Amygdala (tissue), 56 donors: Measurements from ENCODE around the gene ESM1.

Source experiments
- DNase-seq, 56 donors: peaks; one replicate each; lab custom pipeline; 2025; lab: John Stamatoyannopoulos, UW

Gene ESM1

GRCh38 chr5:54988218-54988617 lies 2.8 kb upstream of the ESM1 start:
- DNase-seq = no peak

DNA sequence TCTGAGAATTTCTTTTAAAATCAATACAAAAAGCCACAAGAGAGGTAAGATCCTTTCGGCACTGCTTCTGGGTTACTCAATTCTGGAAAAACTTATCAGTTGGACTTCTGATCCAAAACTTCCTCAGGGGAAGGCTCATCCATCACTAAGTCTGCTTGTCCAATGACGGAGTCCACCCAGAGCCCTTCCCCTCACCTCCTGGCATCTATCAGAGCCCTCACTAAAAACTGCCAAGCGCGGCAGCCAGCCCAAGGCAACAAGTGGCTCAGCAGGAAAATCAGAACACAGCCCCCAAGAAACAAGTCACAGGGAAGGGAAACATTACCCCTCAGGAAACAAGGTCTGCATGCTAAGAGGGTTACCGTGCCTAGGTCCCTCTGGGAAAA lies 869 bp upstream of the ESM1 start:
- DNase-seq = no peak

- DNase-seq = no peak
Observed at GRCh38 chr5:54981928-54982327, 3.5 kb downstream of the ESM1 start.

GRCh38 chr5:54975701-54976100 lies 9.7 kb downstream of the ESM1 start:
- DNase-seq = no peak

DNA sequence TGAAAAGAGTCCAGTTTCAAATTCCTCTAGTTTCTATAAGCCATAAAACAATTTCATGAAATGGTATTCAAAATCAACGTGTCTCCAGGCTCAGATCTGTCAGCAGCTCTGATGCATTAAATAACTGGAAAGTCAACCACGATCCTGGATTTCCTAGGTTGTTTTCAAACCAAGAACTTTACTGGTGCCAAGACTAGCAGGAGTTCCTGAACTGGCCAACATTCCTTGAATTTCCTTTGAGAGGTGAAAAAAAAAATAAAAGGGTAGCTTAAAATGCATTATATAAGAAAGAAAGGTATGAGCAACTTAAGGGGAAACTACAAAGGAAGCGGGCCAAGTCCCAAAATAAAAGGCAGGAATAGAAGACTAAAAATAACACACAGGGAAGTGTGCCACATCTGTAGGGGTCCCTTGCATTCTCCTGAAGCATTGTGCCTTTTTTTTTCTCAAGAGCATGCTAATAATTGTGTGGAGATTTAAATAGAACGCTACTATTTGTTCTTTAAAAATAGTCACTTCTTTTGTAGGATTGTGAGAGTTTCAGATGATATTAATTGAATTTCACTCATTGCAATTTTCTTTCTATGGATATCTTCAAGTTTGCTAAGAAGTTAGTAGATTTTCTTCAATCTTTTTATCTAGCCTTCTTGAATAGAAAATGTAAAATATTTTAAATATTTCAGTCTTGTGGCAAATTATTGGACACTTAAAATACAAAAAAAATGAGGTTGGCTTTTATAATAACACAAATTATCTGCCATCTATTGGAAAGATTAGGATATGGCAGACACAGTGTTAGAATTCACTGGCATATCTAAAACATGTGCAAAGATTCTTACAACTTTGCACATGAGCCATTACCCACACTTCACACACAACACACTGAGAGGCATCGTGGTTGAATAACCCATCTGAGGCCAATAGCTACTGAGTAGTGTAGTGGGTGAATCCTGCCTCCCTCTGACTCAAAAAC lies 15.3 kb downstream of the ESM1 start:
- DNase-seq = no peak

- no peak for DNase-seq
Observed at GRCh38 chr5:54969242-54969641, 16.2 kb downstream of the ESM1 start.

GRCh38 chr5:54965806-54966205 lies 19.6 kb downstream of the ESM1 start:
- no peak for DNase-seq

GRCh38 chr5:54964405-54964804 lies 21.0 kb downstream of the ESM1 start:
- DNase-seq = no peak

DNA sequence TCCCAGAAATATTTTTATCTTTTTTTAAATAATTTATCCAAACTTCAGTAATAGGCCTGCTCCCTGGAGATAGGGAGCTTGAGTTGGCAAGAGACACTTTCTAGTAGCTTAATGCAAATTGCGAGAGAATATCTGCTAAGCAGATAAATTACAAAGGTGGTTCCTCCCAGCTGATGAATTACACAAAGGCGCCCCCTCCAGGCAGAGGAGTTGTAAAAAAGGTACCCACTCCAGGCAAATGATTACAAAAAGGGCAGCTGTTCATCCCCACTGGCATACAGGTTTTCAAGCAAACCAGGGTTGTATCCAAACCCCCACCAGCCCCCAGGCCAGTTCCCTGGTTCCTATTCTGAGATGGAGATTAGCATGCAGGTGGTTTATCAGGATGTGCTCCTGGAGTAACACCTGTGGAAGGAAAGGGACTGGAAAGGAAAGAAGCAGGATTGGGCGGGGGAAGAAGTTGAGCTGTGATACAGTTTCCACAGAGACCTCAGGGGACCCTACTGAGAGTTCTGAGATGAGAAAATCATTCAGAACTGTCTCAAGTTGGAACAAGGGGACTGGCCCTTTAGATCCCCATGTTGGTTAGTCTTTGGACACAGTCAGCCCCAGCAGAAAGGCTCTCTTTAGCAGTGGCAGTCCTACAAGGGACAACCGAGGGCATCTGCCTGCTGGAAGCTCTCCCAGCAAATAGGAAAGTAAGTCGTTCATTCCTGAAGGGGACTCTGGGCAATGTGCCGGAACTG lies 25.5 kb downstream of the ESM1 start:
- no peak for DNase-seq

DNA sequence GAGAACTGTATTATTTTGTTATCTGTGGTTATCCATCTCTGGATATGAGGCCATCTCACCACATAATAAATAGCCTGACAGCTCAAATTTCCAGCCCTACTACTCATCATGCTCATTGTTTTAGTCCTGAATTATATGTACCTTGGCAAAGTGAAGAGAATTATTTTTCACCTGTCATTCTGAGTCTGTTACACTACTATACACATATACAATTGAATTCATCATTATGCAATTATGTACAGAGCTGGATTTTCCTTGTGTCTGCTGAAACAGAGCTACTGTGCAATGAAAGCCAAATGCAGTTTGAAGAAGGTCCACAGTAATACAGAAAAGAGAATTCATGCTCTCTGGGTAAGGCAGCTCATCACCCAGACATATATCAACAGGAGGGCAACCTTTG lies 28.5 kb downstream of the ESM1 start:
- DNase-seq = no peak

- DNase-seq = no peak
Observed at GRCh38 chr5:54947187-54947586, 38.2 kb downstream of the ESM1 start.

DNA sequence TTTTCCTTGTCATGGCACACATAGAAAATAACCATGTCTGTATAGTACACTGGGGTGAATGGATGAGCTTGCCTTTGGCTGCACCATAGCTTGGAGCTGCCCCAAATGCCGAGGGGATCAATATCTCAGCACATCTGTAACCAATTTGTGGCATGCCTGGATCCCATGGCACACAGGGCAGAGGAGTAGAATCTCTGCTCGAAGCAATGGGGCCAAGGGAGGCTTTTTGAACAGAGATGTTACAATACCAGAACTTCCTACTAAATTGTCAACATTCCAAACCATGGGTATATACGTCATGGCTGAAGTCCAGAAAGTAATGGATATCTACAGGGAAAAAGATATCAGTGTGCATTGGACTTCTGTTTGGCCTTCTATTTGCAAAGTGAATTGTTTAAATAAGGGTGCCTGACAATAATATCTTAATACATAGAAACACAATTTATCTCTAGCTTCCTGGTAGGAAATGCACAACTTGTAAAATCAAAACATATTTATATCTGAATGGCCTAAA lies 39.0 kb downstream of the ESM1 start:
- no peak for DNase-seq

DNA sequence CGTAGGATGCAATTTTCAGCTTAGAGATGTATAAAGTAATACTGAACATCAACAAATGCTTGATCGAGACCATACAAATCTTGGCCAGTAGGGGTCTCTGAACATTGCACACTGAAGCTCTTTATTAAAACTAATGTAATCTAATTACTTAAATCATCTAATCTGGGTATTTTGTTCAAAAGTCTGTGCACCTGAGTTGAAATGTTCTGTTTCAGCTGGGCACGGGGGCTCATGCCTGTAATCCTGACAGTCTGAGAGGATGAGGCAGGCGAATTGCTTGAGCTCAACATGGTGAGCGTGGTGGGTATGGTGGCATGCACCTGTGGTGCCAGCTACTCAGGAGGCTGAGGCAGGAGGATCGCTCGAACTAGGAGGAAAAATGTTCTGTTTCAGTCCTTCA lies 41.0 kb downstream of the ESM1 start:
- peak in 1 of 56 donors; percentile 20 for DNase-seq

DNA sequence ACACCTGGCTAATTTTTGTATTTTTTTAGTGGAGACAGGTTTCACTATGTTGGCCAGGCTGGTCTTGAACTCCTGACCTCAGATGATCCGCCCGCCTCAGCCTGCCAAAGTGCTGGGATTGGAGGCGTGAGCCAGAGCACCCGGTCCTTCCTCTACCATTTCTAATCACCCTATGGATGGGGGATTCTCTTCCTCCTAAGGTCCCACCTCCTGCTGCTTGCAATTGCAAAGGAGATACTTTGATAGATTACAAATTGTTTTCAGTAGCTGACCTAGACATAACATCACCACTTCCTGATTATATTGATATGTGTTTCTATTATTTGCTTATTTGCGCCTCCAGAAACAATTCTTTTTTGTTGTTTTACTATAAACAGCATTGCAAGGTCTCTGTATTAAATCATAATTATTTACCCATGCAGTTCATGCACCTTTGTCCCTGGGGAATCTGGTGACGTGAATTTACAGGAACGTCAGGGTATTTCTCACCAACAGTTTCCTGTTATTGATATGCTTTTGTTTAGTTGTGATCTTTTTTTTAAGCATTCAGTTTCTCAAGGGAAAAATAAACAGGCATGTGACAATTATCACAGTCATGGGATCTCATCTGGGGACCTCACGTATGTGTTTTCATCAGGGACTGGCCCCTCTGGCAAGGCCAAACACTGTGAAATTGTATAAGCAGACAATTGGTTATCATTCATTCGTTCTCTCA lies 43.2 kb downstream of the ESM1 start:
- DNase-seq = no peak

GRCh38 chr5:54936201-54936600 lies 49.2 kb downstream of the ESM1 start:
- DNase-seq = no peak

DNA sequence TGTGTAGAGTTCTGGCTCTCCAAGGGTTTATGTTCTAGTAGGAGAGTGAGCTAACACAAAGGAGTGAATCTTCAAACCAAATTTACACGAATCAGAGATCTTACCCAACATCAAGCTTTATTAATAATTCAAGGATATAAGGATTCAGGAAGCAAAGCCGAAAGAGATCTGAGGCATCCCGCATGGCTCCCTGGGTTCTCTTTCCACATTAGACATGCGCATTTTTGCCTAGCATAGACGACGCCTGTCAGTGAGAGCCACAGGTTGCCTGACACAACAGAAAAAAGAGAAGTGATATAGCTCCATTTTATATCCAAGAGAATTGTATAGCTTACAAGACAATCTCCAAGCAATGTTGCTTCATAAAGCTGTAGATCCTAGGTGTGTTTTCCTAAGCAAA lies 52.6 kb downstream of the ESM1 start:
- no peak for DNase-seq

DNA sequence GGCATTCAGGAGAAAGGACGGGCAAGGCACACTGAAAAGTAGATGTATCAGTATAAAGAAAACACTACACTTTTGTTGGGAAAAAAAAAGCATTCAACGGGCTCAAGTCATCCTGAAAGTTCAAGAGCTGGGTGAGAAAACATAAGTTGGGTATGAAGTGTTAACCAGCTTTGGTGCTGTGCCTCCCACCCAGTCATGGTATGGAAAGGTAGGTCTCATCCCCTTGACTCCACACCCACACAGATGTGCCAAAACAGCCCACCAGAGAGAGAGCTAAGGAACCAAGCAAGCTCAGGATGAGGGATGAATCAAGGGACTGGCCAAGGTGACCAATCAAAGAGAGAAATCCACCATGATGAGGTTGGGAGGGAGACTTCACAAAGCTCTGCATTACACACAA lies 54.7 kb downstream of the ESM1 start:
- no peak for DNase-seq
